OCI-LY7 (cell line): ENCODE results near the gene GGT5. TPM values are rescaled to one million over a fixed set of nuclear protein-coding genes. Genes with fewer than 3 reads are reported as not detected.

ENCODE experiments used
- BruUV-seq: library from RNA; stranded (reverse); fragments of 400-500 nt; replicated peaks from 2 replicates; lab custom pipeline; 2021; lab: Mats Ljungman, UMichigan
- CTCF ChIA-PET: fragments of 300-600 bp; sonication (Branson Sonifier 250); formaldehyde crosslinking; loops from one replicate; lab custom pipeline; 2022; ENCODE audit warnings: antibody characterized with exemption; ENCODE audit not compliant: unreplicated experiment; lab: Charles Lee
- POLR2A ChIA-PET: fragments of 300-600 bp; sonication (Branson Sonifier 250); formaldehyde crosslinking; loops from one replicate; lab custom pipeline; 2022; ENCODE audit warnings: antibody characterized with exemption; lab: Charles Lee
- DNase-seq: peaks from one replicate; pipeline ENCODE4 v3.0.0-alpha.2; 2015; ENCODE audit warnings: low spot score
- H2AFZ ChIP-seq: fragments of 200-600 bp; sonication (generic), shearing (Covaris generic); 2 replicates; pipeline ENCODE4 v1.6.1; 2014; ENCODE audit warnings: mild to moderate bottlenecking, antibody characterized with exemption, low read length, moderate library complexity
- H3K27ac ChIP-seq: fragments of 200-600 bp; sonication (generic); 2 replicates; pipeline ENCODE4 v1.5.1; 2014; ENCODE audit warnings: mixed run types, low read depth, mild to moderate bottlenecking, moderate library complexity, low read length, inconsistent platforms; ENCODE audit not compliant: poor library complexity, severe bottlenecking
- H3K36me3 ChIP-seq: fragments of 200-600 bp; sonication (generic); 2 replicates; pipeline ENCODE4 v1.6.1; 2014; ENCODE audit warnings: mild to moderate bottlenecking, antibody characterized with exemption, low read length, moderate library complexity, mixed read lengths; ENCODE audit not compliant: insufficient read depth
- H3K4me1 ChIP-seq: fragments of 200-600 bp; sonication (generic); 2 replicates; pipeline ENCODE4 v1.5.1; 2014; ENCODE audit warnings: mild to moderate bottlenecking, low read length; ENCODE audit not compliant: insufficient read depth, poor library complexity, severe bottlenecking
- H3K4me2 ChIP-seq: fragments of 200-600 bp; sonication (generic); 2 replicates; pipeline ENCODE4 v1.6.1; 2014; ENCODE audit warnings: mild to moderate bottlenecking, low read length
- H3K4me3 ChIP-seq: fragments of 200-600 bp; sonication (generic); 2 replicates; pipeline ENCODE4 v1.5.1; 2014; ENCODE audit warnings: mild to moderate bottlenecking, low read depth, low read length; ENCODE audit not compliant: poor library complexity, severe bottlenecking
- H3K79me2 ChIP-seq: fragments of 200-600 bp; sonication (generic); 2 replicates; pipeline ENCODE4 v1.6.1; 2016; ENCODE audit warnings: low read depth, mild to moderate bottlenecking, low read length, moderate library complexity, mixed read lengths; ENCODE audit not compliant: insufficient read depth
- H3K9me2 ChIP-seq: fragments of 200-600 bp; sonication (generic); 2 replicates; pipeline ENCODE4 v1.6.1; 2016; ENCODE audit warnings: mild to moderate bottlenecking, low read length, mixed read lengths; ENCODE audit not compliant: insufficient read depth
- H3K9me3 ChIP-seq: fragments of 200-600 bp; sonication (generic); 2 replicates; pipeline ENCODE4 v1.6.1; 2014; ENCODE audit warnings: mild to moderate bottlenecking, mixed run types, low read length, mixed read lengths
- H4K20me1 ChIP-seq: fragments of 200-600 bp; sonication (generic); 2 replicates; pipeline ENCODE4 v1.6.1; 2014; ENCODE audit warnings: mild to moderate bottlenecking, antibody characterized with exemption, low read length, moderate library complexity, mixed read lengths; ENCODE audit not compliant: insufficient read depth
- CTCF ChIP-seq: fragments of 200-600 bp; sonication (generic); conservative IDR thresholded peaks from 2 replicates; pipeline ENCODE4 v1.5.1; 2014; ENCODE audit warnings: mild to moderate bottlenecking, antibody characterized with exemption, low read length, moderate library complexity, mixed read lengths
- EZH2phosphoT487 ChIP-seq: fragments of 200-600 bp; sonication (generic); IDR thresholded peaks from 2 replicates; pipeline ENCODE4 v1.6.1; 2018; ENCODE audit warnings: low read depth, borderline replicate concordance, mild to moderate bottlenecking, mixed run types, antibody characterized with exemption, low read length, moderate library complexity, mixed read lengths
- intact Hi-C: fragments of 100-400 bp; cut with micrococcal nuclease; formaldehyde crosslinking; loops from one replicate; pipeline ENCODE4 v1.10.0; 2022; ENCODE audit not compliant: unreplicated experiment
- total RNA-seq, 2 experiments: library from RNA; depleted of rRNA in 1 of 2; stranded (reverse); fragments of >200 nt in 1 of 2; shearing (Covaris generic) in 1 of 2; gene quantifications; 2 replicates each; pipeline ENCODE4 v1.2.3, GENCODE V29; 2014 to 2022

GGT5 gene
- total RNA-seq, 2 experiments from 2014 or later, result 0.06 TPM; not detected in 1

GRCh38 chr22:24200619-24201212, 44.2 kb downstream of the GGT5 start:
- intact Hi-C loops, result no loop called here
- no peak overlapping the region for H3K27ac ChIP-seq
- no peak overlapping the region for H3K4me2 ChIP-seq
- H4K20me1 ChIP-seq, result no peaks in the 10 kb centered on the region
- no peak overlapping the region for H2AFZ ChIP-seq
- peaks cover 11% of the 10 kb centered on the region; the same call in 1 of the 2 replicates for H3K9me3 ChIP-seq
- ChIA-PET CTCF (no interaction called here), POLR2A (interaction anchor here (0.6 kb wide), 1 partner anchor 395 kb away, joined by 3 read pairs; no protein-coding TSS in a partner anchor)
- H3K79me2 ChIP-seq, result no peaks in the 10 kb centered on the region
- DNase-seq, result no peak
- no peaks in the 10 kb centered on the region for H3K9me2 ChIP-seq
- H3K4me3 ChIP-seq, result no peak overlapping the region
- TF ChIP-seq CTCF, result no peak
- TF ChIP-seq EZH2phosphoT487, result no peak
- BruUV-seq, result no TSS peak
- H3K36me3 ChIP-seq, result no peaks in the 10 kb centered on the region
- peaks cover 3% of the 10 kb centered on the region for H3K4me1 ChIP-seq

GRCh38 chr22:24198682-24199052, 46.2 kb downstream of the GGT5 start:
- H3K27ac ChIP-seq, result no peak overlapping the region
- intact Hi-C loops, result no loop called here
- H3K4me2 ChIP-seq, result no peak overlapping the region
- no peak for DNase-seq
- no peaks in the 10 kb centered on the region for H3K9me3 ChIP-seq
- TF ChIP-seq CTCF (no peak), EZH2phosphoT487 (no peak)
- H3K4me3 ChIP-seq, result no peak overlapping the region
- H3K79me2 ChIP-seq, result no peaks in the 10 kb centered on the region
- H4K20me1 ChIP-seq, result no peaks in the 10 kb centered on the region
- no peaks in the 10 kb centered on the region for H3K36me3 ChIP-seq
- H2AFZ ChIP-seq, result no peak overlapping the region
- no TSS peak for BruUV-seq
- H3K4me1 ChIP-seq, result no peaks in the 10 kb centered on the region
- POLR2A ChIA-PET, result interaction anchor here (0.7 kb wide), 1 partner anchor 9 kb away, joined by 3 read pairs; no protein-coding TSS in a partner anchor
- H3K9me2 ChIP-seq, result no peaks in the 10 kb centered on the region
- CTCF ChIA-PET, result interaction anchor here (0.6 kb wide), 1 partner anchor 1301 kb away, joined by 3 read pairs; no protein-coding TSS in a partner anchor

- H3K9me3 ChIP-seq, result no peaks in the 10 kb centered on the region
- no peak overlapping the region for H3K4me3 ChIP-seq
- no peaks in the 10 kb centered on the region for H3K9me2 ChIP-seq
- H3K4me2 ChIP-seq, result no peak overlapping the region
- intact Hi-C loops, result no loop called here
- H3K4me1 ChIP-seq, result no peaks in the 10 kb centered on the region
- CTCF ChIA-PET, result no interaction called here
- H4K20me1 ChIP-seq, result no peaks in the 10 kb centered on the region
- POLR2A ChIA-PET, result no interaction called here
- H3K36me3 ChIP-seq, result no peaks in the 10 kb centered on the region
- no peak overlapping the region for H3K27ac ChIP-seq
- no TSS peak for BruUV-seq
- H2AFZ ChIP-seq, result no peak overlapping the region
- no peaks in the 10 kb centered on the region for H3K79me2 ChIP-seq
- no peak for TF ChIP-seq CTCF
- no peak for TF ChIP-seq EZH2phosphoT487
- DNase-seq, result no peak
These were observed 53.0 kb downstream of the GGT5 start for GRCh38 chr22:24191893-24192292.
